PC-9 (cell line): ENCODE results near the gene WDR43.

Source experiments
- EZH2 ChIP-seq: fragments of 200-600 bp; sonication (generic); IDR thresholded peaks from 2 replicates; pipeline ENCODE4 v1.8.0; 2017; ENCODE audit warnings: antibody characterized with exemption, low read depth
- TF ChIP-seq, protein P1 (sequence below): fragments of 200-600 bp; sonication (generic); conservative IDR thresholded peaks from 2 replicates; pipeline ENCODE4 v1.6.1; 2017; ENCODE audit warnings: mixed run types, antibody characterized with exemption, mild to moderate bottlenecking, moderate library complexity

DNA sequence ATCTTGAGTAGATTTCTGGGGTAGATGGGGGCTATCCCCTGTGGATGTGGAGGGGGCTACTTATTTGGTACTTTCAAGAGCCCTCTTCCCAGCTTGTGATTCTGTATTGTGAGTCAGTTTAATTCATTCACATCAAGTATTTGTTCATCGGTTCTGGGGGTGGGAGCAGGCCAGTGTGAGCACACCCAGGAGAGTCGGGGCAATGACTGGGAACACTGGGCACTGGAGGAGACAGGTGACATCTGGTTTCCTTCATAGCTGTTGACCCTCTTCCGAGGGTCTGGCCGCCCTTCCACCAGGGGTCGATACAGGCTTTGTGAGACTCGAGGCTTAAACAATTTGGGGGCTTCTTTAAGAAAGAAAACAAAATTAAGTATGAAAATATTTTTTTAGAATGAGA lies 84.1 kb downstream of the WDR43 start:
- no peak for TF ChIP-seq EZH2
- TF ChIP-seq, protein P1, sequence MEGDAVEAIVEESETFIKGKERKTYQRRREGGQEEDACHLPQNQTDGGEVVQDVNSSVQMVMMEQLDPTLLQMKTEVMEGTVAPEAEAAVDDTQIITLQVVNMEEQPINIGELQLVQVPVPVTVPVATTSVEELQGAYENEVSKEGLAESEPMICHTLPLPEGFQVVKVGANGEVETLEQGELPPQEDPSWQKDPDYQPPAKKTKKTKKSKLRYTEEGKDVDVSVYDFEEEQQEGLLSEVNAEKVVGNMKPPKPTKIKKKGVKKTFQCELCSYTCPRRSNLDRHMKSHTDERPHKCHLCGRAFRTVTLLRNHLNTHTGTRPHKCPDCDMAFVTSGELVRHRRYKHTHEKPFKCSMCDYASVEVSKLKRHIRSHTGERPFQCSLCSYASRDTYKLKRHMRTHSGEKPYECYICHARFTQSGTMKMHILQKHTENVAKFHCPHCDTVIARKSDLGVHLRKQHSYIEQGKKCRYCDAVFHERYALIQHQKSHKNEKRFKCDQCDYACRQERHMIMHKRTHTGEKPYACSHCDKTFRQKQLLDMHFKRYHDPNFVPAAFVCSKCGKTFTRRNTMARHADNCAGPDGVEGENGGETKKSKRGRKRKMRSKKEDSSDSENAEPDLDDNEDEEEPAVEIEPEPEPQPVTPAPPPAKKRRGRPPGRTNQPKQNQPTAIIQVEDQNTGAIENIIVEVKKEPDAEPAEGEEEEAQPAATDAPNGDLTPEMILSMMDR = no peak
